Measurements from ENCODE around the gene GRK6.
A peak's percentile ranks its signal among the peaks of the same experiment; 100 is the strongest.

GRK6 gene

DNA sequence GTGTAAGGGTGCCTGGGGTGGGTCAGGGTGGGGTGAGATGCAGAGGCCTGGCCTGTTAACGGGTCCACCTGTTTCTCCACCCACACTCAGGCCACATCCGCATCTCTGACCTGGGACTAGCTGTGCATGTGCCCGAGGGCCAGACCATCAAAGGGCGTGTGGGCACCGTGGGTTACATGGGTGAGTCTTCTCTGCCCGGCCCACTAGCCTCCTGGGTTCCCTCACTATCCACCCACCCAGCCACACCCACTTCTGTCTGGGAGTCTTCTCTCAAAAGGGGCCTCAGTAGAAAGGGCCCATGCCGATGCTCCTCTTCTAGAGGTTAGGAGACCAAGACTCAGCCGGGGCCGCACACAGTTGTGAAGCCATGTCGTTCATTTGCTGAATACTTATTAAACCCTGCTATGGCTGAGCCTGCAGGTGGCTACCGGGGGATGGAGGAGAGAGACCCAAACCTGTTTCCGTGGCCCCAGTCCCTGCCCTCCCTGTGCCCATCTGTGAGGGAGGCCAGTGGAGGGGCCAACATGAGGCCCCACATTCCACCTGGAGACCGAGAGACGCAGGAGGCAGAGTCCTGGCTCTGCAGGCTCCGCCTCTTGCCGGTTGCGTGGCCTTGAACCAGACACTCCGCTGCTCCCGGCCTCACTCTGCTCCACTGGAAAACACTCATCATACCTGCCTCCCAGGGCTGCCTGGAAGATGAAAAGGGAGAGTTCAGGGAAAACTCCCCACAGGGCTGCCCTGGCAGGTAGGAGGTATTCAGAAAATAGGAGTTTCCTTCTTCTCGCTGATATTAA is 8.7 kb downstream of the GRK6 start:
- Mint-ChIP-seq H3K4me3 (no peak overlapping the region), H3K4me1 (ENCODE audit: low read depth) (peaks cover 88% of the 10 kb centered on the region), H3K9me3 (no peaks in the 10 kb centered on the region), H3K36me3 (ENCODE audit: low read depth) (peaks cover 98% of the 10 kb centered on the region), H3K27ac (peak overlapping the region; percentile 75), H3K27me3 (no peaks in the 10 kb centered on the region)
- no peak for DNase-seq

DNA sequence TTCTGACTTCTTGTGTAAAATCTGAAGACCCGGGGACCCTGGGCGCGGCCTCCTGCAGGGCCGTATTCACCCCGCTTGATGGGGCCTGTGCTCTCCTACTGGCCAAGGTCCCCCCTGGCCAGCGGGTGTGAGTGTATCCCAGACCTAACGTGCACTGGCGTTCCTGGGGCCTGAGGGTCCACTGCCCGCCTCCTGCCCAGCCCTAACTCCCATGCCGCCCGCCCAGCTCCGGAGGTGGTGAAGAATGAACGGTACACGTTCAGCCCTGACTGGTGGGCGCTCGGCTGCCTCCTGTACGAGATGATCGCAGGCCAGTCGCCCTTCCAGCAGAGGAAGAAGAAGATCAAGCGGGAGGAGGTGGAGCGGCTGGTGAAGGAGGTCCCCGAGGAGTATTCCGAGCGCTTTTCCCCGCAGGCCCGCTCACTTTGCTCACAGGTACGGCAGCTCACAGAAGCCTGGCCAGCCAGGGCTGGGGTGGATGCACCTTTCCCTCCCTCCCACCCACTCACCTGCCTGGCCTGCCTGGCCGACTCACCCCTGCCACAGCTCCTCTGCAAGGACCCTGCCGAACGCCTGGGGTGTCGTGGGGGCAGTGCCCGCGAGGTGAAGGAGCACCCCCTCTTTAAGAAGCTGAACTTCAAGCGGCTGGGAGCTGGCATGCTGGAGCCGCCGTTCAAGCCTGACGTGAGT is 9.5 kb downstream of the GRK6 start:
- Mint-ChIP-seq H3K27me3 (no peaks in the 10 kb centered on the region), H3K4me3 (no peak overlapping the region), H3K36me3 (ENCODE audit: low read depth) (peaks cover 96% of the 10 kb centered on the region), H3K27ac (peak overlapping the region; percentile 87), H3K4me1 (ENCODE audit: low read depth) (peaks cover 86% of the 10 kb centered on the region), H3K9me3 (no peaks in the 10 kb centered on the region)
- DNase-seq: no peak

DNA sequence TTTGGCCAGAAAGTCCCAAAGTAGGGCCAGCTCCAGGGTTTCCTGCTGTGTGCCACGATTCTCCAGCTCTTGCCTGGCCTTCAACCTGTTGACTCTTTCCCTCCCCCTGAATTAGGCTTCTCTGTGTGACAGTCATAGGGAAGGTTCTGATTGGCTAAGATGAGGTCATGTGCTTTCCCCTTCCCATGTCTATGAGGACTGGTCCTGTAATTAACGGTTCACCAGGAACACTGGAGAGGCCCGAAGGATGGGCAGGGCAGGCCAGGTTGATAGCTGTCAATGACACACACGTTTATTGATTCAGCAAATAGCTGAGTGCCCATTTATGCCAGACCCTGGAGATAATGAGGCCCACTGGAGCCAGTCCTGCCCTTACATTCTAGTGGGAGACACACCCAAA is 11.1 kb downstream of the GRK6 start:
- H3K9me3 Mint-ChIP-seq: no peaks in the 10 kb centered on the region
- DNase-seq: no peak
- no peaks in the 10 kb centered on the region for H3K27me3 Mint-ChIP-seq
- peaks cover 82% of the 10 kb centered on the region for H3K4me1 Mint-ChIP-seq (ENCODE audit: low read depth)
- peak overlapping the region; percentile 87 for H3K27ac Mint-ChIP-seq
- peaks cover 96% of the 10 kb centered on the region for H3K36me3 Mint-ChIP-seq (ENCODE audit: low read depth)
- no peak overlapping the region for H3K4me3 Mint-ChIP-seq

DNA sequence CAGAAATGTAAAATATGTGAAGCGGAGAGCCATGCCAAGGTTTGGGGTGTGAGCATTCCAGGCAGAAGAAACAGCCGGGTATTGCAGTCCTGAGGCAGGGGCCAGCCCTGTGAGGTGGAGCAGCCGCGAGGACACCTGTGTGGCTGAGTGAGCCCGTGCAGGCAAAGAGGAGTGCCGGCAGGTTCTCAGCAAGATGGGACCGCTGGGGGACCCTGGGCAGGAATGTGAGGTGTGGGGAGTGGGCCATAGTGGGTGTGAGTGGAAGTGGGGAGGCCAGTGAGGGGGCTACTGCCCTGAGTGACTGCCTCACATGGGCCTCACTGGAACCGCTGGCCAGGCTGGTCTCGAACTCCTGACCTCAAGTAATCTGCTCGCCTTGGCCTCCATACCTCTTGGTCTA is 12.0 kb downstream of the GRK6 start:
- H3K36me3 Mint-ChIP-seq (ENCODE audit: low read depth): peaks cover 95% of the 10 kb centered on the region
- DNase-seq: no peak
- peak overlapping the region; percentile 87 for H3K27ac Mint-ChIP-seq
- H3K4me1 Mint-ChIP-seq (ENCODE audit: low read depth): peaks cover 80% of the 10 kb centered on the region
- H3K27me3 Mint-ChIP-seq: no peaks in the 10 kb centered on the region
- H3K9me3 Mint-ChIP-seq: no peaks in the 10 kb centered on the region
- no peak overlapping the region for H3K4me3 Mint-ChIP-seq

DNA sequence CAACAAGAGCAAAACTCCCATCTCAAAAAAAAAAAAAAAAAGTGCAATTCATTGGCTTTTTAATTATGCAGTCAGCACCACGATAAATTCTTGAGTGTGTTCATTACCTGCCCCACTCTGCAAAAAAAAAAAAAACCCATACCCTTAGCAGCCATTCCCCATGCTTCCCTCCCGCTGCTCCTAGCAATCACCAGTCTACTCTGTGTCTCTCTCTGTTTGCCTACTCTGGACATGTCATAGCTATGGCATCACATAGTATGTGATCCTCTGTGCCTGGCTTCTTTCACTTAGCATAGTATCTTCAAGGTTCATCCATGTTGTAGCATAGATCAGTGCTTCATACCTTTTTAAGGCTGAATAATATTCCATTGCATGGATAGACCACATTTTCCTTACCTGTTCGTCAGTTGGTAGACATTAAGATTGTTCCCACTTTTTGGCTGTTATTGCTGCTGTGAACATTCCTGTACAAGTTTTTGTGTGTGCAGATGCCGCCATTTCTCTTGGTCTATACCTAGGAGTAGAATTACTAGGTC is 13.1 kb downstream of the GRK6 start:
- Mint-ChIP-seq H3K27me3 (no peaks in the 10 kb centered on the region), H3K4me3 (no peak overlapping the region), H3K4me1 (ENCODE audit: low read depth) (peaks cover 81% of the 10 kb centered on the region), H3K36me3 (ENCODE audit: low read depth) (peaks cover 91% of the 10 kb centered on the region), H3K27ac (peak overlapping the region; percentile 88), H3K9me3 (no peaks in the 10 kb centered on the region)
- no peak for DNase-seq

DNA sequence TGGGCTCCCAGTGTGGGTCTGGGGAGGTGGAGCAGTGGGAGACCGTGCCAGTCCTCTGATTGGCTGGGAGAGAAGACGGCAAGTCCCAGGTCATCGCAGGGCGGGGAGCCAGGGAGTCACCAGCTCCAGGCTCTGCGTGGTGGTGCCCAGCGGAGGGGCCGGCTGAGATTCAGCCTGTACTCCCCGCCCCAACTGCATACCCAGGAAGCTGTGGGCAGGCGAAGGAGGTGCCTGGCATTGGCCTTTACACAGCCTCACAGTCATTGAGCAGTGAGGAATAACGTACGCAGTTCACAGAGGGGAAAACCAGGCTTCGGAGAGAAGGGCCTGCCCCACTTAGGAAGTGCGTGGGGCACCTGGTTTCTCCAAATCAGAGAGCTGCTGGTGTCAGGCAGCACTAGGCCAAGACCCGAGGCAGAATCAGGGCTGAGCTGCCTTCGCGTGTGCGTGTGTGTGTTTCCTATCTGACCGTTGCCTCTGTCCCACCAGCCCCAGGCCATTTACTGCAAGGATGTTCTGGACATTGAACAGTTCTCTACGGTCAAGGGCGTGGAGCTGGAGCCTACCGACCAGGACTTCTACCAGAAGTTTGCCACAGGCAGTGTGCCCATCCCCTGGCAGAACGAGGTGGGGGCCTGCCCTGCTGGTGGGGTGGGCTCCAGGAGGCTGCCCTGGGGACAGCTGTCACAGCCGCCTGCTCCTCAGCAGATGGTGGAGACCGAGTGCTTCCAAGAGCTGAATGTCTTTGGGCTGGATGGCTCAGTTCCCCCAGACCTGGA is 13.9 kb downstream of the GRK6 start:
- Mint-ChIP-seq H3K4me3 (no peak overlapping the region), H3K9me3 (no peaks in the 10 kb centered on the region), H3K27me3 (no peaks in the 10 kb centered on the region), H3K36me3 (ENCODE audit: low read depth) (peaks cover 84% of the 10 kb centered on the region), H3K27ac (peak overlapping the region; percentile 88), H3K4me1 (ENCODE audit: low read depth) (peaks cover 81% of the 10 kb centered on the region)
- peak; percentile 66 for DNase-seq

DNA sequence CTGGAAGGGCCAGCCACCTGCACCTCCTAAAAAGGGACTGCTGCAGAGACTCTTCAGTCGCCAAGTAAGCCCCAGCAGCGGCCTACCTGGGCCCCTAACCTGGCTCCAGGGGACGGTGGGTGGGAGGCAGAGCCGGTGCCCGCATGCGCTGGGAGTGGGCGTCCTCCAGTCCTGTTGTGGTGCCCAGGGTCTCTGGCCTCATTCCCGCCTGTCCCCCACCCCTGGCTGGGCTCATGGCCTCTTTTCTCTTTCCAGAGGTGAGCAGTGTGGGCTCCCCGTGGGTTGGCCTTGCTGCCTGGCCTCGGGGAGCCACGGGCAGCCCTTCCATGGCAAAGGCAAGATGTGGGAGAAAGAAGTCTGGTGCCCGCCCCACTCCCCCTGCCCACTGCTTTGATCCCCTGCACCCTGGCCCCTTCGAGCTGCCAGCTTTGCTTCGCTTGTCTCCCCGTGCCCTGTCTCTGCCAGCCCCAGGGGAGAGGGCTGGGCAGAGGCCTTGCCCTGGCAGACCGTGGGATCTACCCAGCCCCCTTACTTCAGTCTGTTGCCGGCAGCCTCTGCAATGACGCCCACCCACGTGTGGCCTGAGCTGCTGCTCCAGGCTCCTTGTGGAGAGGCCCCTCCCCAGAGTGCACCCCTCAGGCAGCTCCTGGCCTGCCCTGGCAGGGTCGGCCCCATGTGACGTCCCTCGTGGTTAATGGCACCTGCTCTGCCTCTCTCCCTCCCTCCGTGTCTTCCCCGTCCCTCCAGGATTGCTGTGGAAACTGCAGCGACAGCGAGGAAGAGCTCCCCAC is 14.7 kb downstream of the GRK6 start:
- peak; percentile 35 for DNase-seq
- Mint-ChIP-seq H3K4me3 (no peak overlapping the region), H3K9me3 (no peaks in the 10 kb centered on the region), H3K27me3 (no peaks in the 10 kb centered on the region), H3K4me1 (ENCODE audit: low read depth) (peaks cover 83% of the 10 kb centered on the region), H3K36me3 (ENCODE audit: low read depth) (peaks cover 77% of the 10 kb centered on the region), H3K27ac (peak overlapping the region; percentile 73)

DNA sequence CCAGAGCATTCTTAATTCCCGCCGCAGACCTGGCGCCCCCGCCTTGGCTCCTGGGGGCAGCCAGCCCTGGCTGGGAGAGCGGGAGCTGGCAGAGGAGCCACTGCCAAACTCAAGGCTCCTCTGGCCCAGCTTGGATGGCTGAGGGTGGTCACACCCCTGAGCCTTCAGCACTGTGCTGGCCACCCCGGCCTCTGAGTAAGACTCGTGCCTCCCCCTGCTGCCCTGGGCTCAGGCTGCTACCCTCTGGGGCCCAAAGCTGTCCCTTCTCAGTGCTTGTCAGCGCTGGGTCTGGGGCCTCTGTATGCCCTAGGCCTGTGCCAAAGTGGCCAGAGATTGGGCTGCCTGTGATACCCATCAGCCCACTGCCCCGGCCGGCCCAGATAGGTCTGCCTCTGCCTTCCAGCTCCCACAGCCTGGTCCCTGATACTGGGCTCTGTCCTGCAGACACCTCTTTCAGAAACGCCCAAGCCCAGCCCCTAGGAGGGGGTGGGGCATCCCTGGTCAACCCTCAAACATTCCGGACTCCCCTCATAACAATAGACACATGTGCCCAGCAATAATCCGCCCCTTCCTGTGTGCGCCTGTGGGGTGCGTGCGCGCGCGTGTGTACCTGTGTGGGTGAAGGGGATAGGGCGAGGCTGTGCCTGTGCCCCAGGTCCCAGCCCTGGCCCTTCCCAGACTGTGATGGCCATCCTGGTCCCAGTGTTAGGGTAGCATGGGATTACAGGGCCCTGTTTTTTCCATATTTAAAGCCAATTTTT is 15.8 kb downstream of the GRK6 start:
- peak; percentile 35 for DNase-seq
- Mint-ChIP-seq H3K27me3 (no peaks in the 10 kb centered on the region), H3K36me3 (ENCODE audit: low read depth) (peaks cover 67% of the 10 kb centered on the region), H3K4me3 (no peak overlapping the region), H3K9me3 (no peaks in the 10 kb centered on the region), H3K27ac (peak overlapping the region; percentile 73), H3K4me1 (ENCODE audit: low read depth) (peaks cover 79% of the 10 kb centered on the region)

DNA sequence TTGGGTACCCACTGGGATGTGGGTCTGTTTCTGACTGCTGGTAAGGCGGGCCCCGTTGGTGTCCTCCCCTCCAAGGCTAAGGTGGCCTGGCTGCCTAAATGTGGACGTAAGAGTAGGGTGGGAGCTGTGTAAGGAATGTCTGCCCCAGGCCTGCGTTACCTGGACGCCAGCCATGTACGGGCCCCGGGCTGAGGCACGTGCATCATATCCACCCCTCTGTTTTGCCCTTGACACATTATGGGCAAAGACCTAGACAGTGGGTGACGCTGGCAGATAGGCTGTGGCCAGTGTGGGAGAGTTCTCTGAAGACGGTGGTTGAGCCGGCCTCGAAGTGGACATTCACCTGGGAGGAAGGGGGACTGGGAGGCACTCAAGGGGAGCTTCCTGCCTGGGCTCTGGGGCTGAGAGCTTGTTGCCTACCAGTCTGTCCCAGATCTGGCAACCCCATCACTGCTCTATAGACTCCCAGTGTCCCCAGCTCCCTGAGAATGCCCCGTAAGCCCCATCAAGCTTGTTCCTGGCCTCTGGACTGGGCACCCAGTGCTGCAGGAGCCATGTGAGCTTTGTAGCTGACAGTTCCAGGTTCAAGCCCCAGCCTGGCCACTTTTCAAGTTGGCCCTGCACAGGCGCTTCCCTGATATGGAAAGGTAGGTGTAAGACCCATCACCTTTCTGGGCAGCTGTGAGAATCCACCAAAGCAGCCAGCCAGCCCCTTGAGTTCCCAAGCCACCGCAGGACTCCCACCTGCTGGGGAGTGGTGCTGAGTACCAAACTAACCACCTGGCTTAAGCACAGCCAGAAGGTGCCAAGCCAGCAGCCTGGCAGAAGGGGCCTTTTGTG is 16.9 kb downstream of the GRK6 start:
- DNase-seq: peak; percentile 48
- H3K27ac Mint-ChIP-seq: peak overlapping the region; percentile 50

DNA sequence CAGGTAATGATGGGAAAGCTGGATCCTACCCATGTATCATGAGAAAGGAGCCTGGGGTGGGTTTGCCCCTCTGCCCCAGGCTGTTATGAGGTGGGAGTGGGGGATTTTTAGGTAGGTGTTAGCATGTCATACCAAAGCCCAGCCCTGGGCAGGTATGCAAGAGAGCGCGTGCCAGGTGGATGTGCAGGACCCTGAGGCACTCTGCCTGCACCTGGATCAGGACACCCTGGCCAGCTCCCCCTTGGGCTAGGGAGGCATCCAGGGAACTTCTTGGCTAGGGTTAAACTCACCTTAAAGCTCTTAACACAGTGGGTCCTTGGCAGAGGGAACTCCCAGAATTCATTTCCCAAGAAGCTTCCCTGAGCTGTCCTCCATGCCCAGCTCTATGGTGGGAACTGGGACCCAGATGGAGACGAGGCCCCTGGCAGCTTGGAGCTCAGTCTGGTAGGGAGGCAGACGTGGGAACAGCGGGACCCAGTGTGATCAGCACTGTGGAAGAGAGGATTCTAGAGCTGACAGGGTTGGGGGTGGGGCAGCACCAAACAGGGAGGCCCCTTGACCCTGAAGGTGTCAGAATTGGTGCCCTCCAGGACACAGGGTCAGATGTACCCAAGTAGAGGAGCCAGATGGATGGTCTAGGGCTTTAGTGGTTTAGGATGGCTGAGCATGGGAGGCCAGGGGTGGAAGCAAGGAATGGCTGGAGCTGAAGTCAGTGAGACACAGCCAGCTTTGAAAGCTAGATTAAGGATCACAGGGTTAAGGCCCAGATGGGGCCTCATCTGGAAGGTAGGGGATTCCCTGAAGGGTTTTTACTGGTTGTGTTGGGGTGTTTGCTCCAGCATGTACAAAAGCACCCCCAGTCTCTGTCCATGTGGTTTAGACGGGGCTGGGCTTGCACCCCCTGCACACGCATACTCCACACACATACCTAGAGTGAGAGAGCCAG is 17.9 kb downstream of the GRK6 start:
- Mint-ChIP-seq H3K27ac (peak overlapping the region; percentile 91), H3K4me1 (ENCODE audit: low read depth) (peaks cover 76% of the 10 kb centered on the region), H3K9me3 (no peaks in the 10 kb centered on the region), H3K36me3 (ENCODE audit: low read depth) (peaks cover 45% of the 10 kb centered on the region), H3K27me3 (no peaks in the 10 kb centered on the region), H3K4me3 (peak overlapping the region; percentile 23)
- DNase-seq: peak; percentile 56

More for the DNA sequence above, 16.9 kb downstream of the GRK6 start:
- Mint-ChIP-seq H3K9me3 (no peaks in the 10 kb centered on the region), H3K4me3 (no peak overlapping the region), H3K27me3 (no peaks in the 10 kb centered on the region), H3K36me3 (ENCODE audit: low read depth) (peaks cover 56% of the 10 kb centered on the region), H3K4me1 (ENCODE audit: low read depth) (peaks cover 78% of the 10 kb centered on the region)

DNA sequence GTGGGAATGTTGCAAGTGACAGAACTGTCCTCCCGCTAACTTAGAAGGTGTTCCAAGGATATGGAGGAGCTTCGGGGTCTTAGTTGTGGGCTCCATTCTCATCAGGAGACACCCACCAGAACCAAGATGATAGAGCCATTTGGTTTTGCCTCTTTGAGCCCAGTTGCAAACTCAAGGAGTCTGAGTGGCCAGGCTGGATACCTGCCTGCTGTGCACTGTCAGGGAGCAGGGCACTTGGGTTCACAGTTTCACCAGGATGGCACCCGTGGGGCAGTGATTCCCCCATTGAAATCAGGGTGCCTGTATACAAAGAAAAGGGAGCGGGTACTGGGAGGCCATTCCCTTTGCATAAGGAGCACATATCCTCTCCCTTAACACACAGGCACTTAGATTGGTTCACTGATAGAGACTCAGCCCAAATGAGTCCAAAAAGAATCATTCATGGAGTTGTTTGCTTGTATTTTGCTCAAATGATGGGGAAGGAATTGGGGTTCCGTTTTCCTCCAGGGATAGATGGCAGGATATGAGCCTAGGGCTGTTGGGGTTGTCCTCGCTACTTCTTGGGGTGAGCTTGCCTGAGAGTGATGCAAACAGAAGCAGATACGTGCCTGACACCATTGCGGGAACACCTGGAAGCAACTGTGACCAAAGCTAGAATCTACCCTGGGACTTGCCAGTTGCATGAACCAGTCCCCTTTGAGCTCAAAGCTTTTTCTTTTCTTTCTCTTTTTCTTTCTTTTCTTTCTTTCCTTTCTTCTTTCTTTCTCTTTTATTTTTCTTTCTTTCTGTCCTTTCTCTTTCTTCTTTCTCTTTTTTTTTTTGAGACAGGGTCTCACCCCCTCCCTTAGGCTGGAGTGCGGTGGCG is 18.8 kb downstream of the GRK6 start:
- Mint-ChIP-seq H3K4me1 (ENCODE audit: low read depth) (peaks cover 67% of the 10 kb centered on the region), H3K27ac (peak overlapping the region; percentile 91), H3K27me3 (no peaks in the 10 kb centered on the region), H3K4me3 (peak overlapping the region; percentile 70), H3K36me3 (ENCODE audit: low read depth) (peaks cover 36% of the 10 kb centered on the region), H3K9me3 (no peaks in the 10 kb centered on the region)
- peak; percentile 56 for DNase-seq

All from activated T-cell treated with anti-CD3 and anti-CD28 coated beads, Interleukin-2, amount 50 U/mL, for 24 hours (primary cell).